ENCODE data around the gene TBC1D10A.
A peak's percentile ranks its signal among the peaks of the same experiment; 100 is the strongest.

TBC1D10A gene

GRCh38 chr22:30313527-30314363, 13.0 kb downstream of the TBC1D10A start:
- TF ChIP-seq ISL1 (CRISPR knock-in tag; IDR thresholded peaks at IDR 0.05) (peak; percentile 86), CREB5 (CRISPR knock-in tag; IDR thresholded peaks at IDR 0.05; ENCODE audit: low read depth) (no peak), CSRNP3 (CRISPR knock-in tag; IDR thresholded peaks at IDR 0.05) (peak; percentile 46; the same call in 1 of the 2 replicates), TCF4 (CRISPR knock-in tag; IDR thresholded peaks at IDR 0.05; ENCODE audit: borderline replicate concordance) (peak; percentile 72)
- peak; percentile 15; the same call in 1 of the 3 replicates for ATAC-seq

- peak; percentile 38 for ATAC-seq
- TF ChIP-seq ISL1 (CRISPR knock-in tag; IDR thresholded peaks at IDR 0.05) (no peak), CREB5 (CRISPR knock-in tag; IDR thresholded peaks at IDR 0.05; ENCODE audit: low read depth) (no peak), RARB (CRISPR knock-in tag; IDR thresholded peaks at IDR 0.05) (no peak)
Measured at GRCh38 chr22:30312053-30312452, 14.7 kb downstream of the TBC1D10A start.

GRCh38 chr22:30310881-30311771, 15.6 kb downstream of the TBC1D10A start:
- ATAC-seq = peak; percentile 83
- TF ChIP-seq CREB5 (CRISPR knock-in tag; IDR thresholded peaks at IDR 0.05; ENCODE audit: low read depth) = no peak
- TF ChIP-seq PATZ1 (CRISPR knock-in tag; IDR thresholded peaks at IDR 0.05; ENCODE audit: borderline replicate concordance) = no peak
- no peak for TF ChIP-seq ESRRG (CRISPR knock-in tag; IDR thresholded peaks at IDR 0.05)
- TF ChIP-seq ZNF8 (CRISPR knock-in tag; IDR thresholded peaks at IDR 0.05) = no peak
- no peak for TF ChIP-seq POU6F1 (CRISPR knock-in tag; IDR thresholded peaks at IDR 0.05; ENCODE audit: borderline replicate concordance, low read depth)
- no peak for TF ChIP-seq TCF4 (CRISPR knock-in tag; IDR thresholded peaks at IDR 0.05; ENCODE audit: borderline replicate concordance)
- no peak for TF ChIP-seq TOX (CRISPR knock-in tag; IDR thresholded peaks at IDR 0.05; ENCODE audit: borderline replicate concordance)
- no peak for TF ChIP-seq TSHZ2 (CRISPR knock-in tag; IDR thresholded peaks at IDR 0.05)
